ENCODE results near the gene CNDP2.

Gene CNDP2

DNA sequence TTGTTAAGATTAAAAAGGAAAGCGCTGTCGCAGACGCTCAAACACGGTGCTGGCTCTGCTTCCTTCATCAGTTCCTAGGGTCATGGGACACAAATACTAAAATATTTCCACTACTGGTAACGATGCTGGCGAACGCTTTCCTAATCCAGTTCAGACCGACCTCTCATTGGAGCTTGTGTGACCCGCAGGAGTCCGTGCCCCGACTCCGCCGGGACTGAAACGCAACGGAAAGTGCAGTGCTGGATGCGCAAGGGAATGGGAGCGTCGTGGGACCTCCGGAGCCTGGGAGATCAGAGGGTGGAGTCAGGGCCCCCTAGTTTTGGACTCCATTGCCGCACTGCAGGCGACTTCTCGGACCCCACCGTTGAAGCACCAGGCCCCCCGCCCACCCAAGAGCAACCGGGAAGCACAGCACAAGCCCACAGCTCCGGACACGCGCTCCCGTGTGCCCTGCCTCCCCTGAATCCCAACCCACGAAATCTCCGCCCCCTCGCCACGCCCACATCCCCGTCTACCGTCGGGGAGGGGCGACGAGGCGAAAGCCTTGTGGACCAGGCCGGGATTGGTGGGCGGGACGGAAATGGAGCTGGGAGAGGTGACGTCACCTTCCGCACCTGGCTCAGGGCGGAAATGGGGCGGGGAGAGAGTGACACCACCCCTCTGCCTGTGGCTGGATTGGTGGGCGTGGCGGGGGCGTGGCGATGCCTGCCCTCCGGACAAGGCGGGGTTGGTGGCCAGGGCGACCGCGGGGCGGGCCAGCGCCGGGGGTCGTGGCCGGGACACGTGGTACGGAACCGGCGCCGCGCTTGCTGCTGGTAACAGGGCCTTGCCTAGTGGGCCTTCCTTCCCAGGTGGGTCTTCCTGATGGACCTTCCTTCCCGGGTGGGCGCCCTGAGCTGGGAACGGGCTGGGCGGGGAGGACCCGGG is at the start of gene CNDP2:
CNDP2 (plus strand) TSS at position 783 of the 927 bp plus-strand sequence. CDS start 3,611 bp downstream, outside the sequence.
- in situ Hi-C loops (cut with HindIII; ENCODE audit: low pct_unique_long_range_greater_than_20kb, low sequenced_read_pairs): no loop called here
- TF ChIP-seq JUND (IDR thresholded peaks at IDR 0.05; ENCODE audit: low read depth): no peak
- peak; percentile 93 to 98 for DNase-seq (ENCODE audit: low read depth in 1 of 2, low spot score in 1 of 2)

DNA sequence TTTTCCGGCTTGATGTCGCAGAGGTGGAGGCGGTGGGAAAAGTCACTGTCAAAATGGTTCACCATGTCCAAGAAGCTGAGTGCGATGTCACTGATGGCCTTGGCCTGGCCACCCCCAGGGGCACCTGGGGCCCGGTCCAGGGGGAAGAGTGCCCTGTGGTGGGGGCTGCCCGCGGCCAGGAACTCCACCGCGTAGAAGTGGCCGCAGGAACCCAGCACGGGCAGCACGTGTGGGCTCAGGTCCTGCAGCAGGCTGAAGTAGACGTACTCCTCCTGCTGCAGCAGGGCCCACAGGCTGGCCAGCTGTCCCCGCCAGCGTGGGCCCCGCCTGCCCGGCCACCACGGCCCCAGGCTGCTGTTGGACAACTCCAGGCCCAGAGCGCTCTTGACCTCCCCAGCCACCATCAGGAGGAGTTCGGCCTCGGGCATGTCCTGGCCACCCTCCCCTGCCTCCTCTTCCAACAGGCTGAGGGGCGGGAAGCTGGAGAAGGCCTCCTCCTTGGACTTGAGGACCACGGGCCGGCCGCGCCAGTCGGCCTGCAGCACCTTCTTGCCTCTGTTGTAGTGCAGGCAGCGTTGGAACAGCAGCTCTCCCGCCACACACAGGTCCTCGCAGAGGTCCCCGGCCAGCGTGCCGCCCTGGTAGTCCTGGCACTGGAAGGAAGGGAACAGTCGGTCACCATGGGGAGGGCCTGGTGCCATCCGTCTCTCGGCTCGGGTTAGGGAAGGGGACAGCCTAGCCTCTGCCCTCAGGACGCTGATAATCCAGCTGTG is 49.3 kb upstream of the CNDP2 start:
- TF ChIP-seq JUND (IDR thresholded peaks at IDR 0.05; ENCODE audit: low read depth): no peak
- no peak for DNase-seq (ENCODE audit: low read depth in 1 of 2, low spot score in 1 of 2)
- in situ Hi-C loops (cut with HindIII; ENCODE audit: low pct_unique_long_range_greater_than_20kb, low sequenced_read_pairs): no loop called here

DNA sequence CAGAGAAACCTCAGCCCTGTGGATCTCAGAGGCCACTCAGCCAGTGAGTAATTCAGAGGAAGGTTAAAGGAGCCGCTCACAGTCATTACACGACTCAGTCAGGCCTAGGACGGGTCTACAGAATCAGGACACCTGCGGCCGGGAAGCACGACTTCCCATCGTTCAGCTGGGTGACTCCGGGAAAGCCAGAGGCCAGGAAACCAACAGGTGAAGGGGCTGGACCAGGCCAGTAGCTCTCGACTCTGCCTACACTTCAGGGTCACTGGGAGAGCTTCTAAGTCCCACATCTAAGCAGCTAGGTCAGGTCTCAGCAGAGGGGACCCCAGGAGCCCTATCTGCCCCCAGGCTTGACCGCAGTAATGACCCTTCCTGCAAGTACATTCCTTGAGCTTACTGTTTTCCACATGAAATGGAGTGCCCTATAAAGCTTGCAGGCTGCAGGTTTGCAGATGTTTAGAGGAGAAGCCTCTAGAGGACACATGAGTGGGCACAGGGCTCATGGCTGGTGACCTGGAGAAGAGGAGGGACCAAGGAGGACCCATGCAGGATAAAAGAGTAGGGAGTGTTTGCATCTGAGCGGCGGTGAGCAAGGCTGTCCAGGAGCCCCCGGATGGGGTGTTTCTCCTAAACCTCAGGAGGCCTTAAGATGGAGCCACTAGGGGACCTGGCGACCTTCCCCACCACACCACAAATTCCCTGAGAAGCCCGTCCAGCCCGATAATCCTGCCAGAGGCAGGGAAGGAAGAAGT is 48.6 kb upstream of the CNDP2 start:
- TF ChIP-seq JUND (IDR thresholded peaks at IDR 0.05; ENCODE audit: low read depth): no peak
- in situ Hi-C loops (cut with HindIII; ENCODE audit: low pct_unique_long_range_greater_than_20kb, low sequenced_read_pairs): no loop called here
- DNase-seq (ENCODE audit: low read depth in 1 of 2, low spot score in 1 of 2): no peak

DNA sequence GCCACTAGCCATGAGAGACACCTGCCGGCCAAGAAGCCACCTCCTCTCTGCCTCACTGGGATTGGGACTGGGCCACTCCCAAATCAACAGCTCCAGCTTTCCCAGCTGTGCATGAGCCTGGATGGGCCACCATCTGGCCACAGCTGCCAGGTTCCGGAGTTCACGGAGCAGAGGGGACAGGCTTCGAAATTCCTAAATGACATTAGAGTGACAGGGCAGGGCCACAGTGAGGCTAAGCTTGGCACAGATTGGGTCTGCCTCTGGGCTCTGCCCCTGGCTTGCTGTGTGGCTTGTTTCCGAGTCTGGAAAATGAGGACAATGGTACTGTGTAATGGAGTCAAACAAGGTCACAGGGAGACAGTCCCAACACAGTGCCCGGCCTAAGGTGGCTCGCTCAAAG is 45.5 kb upstream of the CNDP2 start:
- DNase-seq (ENCODE audit: low read depth in 1 of 2, low spot score in 1 of 2): no peak
- in situ Hi-C loops (cut with HindIII; ENCODE audit: low pct_unique_long_range_greater_than_20kb, low sequenced_read_pairs): no loop called here
- TF ChIP-seq JUND (IDR thresholded peaks at IDR 0.05; ENCODE audit: low read depth): no peak

DNA sequence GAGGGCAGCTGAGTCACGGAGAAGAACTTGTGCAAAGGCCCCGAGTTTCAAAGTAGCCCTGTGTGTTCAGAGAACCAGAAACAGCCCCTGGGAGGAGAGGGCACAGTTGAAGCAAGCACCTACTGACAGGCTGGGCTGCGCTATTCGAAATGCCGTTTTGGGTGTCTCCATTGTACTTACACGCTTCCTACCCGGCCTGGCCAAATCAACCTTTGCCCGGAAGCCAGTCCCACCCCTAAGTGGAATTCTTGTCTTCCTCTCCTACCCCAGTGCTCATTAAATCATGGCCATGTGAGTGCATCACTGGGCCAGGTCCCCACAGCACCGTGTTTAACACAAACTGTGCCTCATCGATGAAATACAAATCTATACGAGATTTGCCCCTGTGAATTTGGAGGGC is 45.0 kb upstream of the CNDP2 start:
- no peak for TF ChIP-seq JUND (IDR thresholded peaks at IDR 0.05; ENCODE audit: low read depth)
- no peak for DNase-seq (ENCODE audit: low read depth in 1 of 2, low spot score in 1 of 2)
- in situ Hi-C loops (cut with HindIII; ENCODE audit: low pct_unique_long_range_greater_than_20kb, low sequenced_read_pairs): no loop called here

DNA sequence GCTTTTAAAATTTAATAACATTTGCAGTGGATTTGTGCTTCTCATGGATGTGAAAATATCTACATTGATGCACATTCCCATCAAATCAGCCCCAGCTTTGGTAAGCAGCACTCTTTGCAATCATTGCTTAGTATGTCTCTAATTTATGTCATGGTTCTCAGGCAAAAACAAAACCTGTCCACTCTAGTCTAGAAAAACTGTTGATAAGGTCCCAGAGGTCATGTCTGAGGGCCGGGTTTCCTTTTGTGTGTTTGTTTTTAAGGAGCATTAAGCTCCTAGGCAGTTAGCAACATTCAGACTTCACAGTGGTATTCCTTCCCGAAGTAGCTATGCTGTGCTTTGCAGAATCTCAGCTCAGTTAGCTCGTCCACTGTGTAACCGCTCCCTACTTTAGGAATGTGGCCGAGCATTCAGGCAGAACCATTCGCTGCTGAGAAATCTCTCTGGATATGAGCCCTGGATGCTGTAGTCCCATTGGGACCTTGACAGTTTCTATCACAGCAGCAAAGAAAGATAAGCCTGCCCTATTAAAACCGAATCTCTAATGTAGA is 43.1 kb upstream of the CNDP2 start:
- DNase-seq (ENCODE audit: low read depth in 1 of 2, low spot score in 1 of 2): no peak
- TF ChIP-seq JUND (IDR thresholded peaks at IDR 0.05; ENCODE audit: low read depth): no peak
- in situ Hi-C loops (cut with HindIII; ENCODE audit: low pct_unique_long_range_greater_than_20kb, low sequenced_read_pairs): no loop called here

DNA sequence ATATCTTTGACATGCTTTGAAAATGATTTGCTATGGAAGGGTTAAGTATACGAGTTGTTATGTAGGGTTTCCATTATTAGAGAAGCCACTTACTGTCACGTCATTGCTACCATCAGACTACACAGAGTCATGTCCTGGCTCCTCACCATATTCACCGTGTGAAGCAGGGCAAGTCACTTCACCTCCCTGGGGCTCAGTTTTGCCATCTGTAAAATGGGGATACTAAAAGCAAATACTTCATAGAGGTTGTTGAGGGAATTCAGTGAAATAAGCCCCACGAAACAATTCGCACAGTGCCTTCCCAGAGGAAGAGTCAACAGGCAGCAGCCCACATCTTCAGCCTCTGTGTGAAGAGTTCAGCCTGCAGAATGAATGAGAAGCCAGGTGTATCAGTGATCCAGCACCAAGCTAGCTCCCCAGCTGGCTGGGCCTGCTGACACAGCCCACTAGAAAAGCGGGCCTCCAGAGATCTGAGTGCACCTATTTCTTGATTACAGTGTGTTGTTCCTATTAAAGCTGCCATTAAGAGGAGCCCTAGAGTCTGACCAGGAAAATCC is 42.4 kb upstream of the CNDP2 start:
- in situ Hi-C loops (cut with HindIII; ENCODE audit: low pct_unique_long_range_greater_than_20kb, low sequenced_read_pairs): no loop called here
- no peak for TF ChIP-seq JUND (IDR thresholded peaks at IDR 0.05; ENCODE audit: low read depth)

DNA sequence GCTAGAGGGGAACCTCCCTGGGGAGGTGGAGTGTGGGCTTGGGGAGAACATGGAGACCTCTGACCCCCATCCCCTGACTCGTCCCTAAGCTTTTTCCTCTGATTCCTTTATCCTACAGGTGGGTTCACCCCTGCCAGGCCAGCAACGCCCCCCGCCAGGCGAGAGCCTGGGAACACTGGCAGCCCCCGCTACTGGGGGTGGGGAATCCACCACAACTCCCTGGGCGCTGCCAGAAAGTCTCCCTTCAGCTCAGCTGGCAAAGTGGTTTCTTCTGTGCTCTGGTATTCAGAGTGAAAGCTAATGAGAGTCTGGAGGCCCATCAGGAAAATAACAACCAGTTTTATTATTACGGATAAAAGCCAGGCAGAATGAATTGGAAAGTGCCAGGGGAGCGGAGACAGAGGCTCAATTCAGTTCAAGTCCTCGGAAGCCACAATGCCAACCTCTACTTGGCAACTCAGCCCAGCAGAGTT is 41.8 kb upstream of the CNDP2 start:
- DNase-seq (ENCODE audit: low read depth in 1 of 2, low spot score in 1 of 2): no peak
- TF ChIP-seq JUND (IDR thresholded peaks at IDR 0.05; ENCODE audit: low read depth): no peak
- in situ Hi-C loops (cut with HindIII; ENCODE audit: low pct_unique_long_range_greater_than_20kb, low sequenced_read_pairs): no loop called here

More for the DNA sequence above, 42.4 kb upstream of the CNDP2 start:
- DNase-seq (ENCODE audit: low read depth in 1 of 2, low spot score in 1 of 2): no peak

DNA sequence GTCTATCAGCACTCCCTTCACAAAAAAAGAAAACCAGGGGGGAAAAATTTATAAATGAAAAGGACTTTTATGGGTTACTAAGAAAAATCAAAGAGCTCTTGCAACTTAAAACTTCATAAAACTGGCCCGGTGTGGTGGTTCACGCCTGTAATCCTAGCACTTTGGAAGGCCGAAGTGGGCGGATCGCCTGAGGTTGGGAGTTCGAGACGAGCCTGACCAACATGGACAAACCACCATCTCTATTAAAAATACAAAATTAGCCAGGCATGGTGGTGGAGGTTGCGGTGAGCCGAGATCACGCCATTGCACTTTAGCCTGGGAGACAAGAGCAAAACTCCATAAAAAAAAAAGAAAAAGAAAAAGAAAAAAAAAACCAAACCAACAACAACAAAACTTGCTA is 40.8 kb upstream of the CNDP2 start:
- no peak for TF ChIP-seq JUND (IDR thresholded peaks at IDR 0.05; ENCODE audit: low read depth)
- DNase-seq (ENCODE audit: low read depth in 1 of 2, low spot score in 1 of 2): no peak
- in situ Hi-C loops (cut with HindIII; ENCODE audit: low pct_unique_long_range_greater_than_20kb, low sequenced_read_pairs): no loop called here

DNA sequence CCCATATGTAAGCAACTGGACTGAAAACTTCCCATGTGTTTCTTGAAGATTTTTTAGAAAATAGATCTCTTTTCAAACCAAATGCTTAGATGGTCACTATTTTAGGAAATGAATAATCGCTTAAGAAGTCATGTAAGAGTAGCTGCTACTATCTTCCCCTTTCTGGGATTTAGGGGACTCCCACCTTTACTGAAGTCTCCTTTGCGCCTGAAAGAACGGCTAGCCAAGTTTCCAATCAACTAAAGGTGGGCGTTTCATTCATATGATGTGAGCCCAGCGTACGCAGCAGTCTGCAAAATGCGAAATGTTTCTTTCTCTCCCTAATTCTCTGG is 40.2 kb upstream of the CNDP2 start:
- TF ChIP-seq JUND (IDR thresholded peaks at IDR 0.05; ENCODE audit: low read depth): no peak
- no peak for DNase-seq (ENCODE audit: low read depth in 1 of 2, low spot score in 1 of 2)
- in situ Hi-C loops (cut with HindIII; ENCODE audit: low pct_unique_long_range_greater_than_20kb, low sequenced_read_pairs): no loop called here

DNA sequence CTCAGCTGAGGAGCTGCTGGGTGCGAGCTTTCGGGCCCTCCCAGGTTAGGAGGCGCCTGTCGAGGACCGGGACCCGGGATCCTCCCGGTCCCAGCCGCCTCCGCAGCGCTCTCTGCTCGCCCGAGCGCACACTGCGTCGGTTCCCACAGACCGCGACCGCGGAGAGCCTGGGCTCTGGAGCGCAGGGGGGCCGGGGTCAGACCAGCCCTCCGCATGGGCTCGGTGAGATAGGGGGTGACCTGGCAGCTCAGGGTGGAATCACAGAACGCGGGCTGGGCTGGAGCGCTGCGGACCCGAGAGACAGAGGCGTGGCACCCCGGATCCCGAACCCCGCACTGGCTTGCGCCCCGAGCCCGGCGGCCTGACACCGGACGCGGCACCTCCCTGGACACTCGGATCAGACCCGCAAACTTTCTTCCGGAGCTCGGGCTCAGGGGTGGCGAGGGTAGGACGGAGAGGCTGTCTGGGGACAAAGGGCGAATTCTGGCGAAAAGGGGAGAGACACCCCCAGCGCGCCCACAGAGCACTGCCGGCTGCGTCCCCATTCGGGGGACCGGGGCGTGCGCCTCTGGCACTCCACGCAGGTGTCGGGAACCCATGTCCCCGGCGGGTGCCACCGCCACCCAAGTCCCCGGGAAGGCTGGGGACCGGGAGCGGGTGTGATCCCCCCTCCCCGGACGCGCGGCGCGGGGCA is 39.7 kb upstream of the CNDP2 start:
- no peak for TF ChIP-seq JUND (IDR thresholded peaks at IDR 0.05; ENCODE audit: low read depth)
- in situ Hi-C loops (cut with HindIII; ENCODE audit: low pct_unique_long_range_greater_than_20kb, low sequenced_read_pairs): no loop called here
- no peak for DNase-seq (ENCODE audit: low read depth in 1 of 2, low spot score in 1 of 2)

Data from T47D (cell line).